H1 (cell line): Measurements from ENCODE around the gene ADAM12. TPM values are rescaled to one million over a fixed set of nuclear protein-coding genes. Genes with fewer than 3 reads are reported as not detected.

Experiments
- CTCF ChIA-PET: fragments of 300-600 bp; sonication (Branson Sonifier 250); formaldehyde crosslinking; loops from one replicate; lab custom pipeline; 2021; ENCODE audit not compliant: partially characterized antibody; lab: Charles Lee
- POLR2A ChIA-PET: fragments of 300-600 bp; sonication (Branson Sonifier 250); formaldehyde crosslinking; loops from one replicate; lab custom pipeline; 2021; ENCODE audit warnings: inconsistent platforms; ENCODE audit not compliant: partially characterized antibody; lab: Charles Lee
- DNase-seq, 2 experiments: peaks; one replicate each; pipeline versions ENCODE4 v3.0.0 to v3.0.0-alpha.2; 2010 to 2022; ENCODE audit warnings: low spot score in 2 of 2, low read depth in 1 of 2, mixed read lengths in 1 of 2
- FAIRE-seq: peaks from 2 replicates; lab custom pipeline; 2011; peaks lifted over from hg19 to GRCh38; lab: Jason Lieb, UNC
- H2AFZ ChIP-seq: 2 replicates; pipeline ENCODE4 v1.8.1; 2012; ENCODE audit warnings: low read length, inconsistent platforms
- H2AK5ac ChIP-seq: 2 replicates; pipeline ENCODE4 v1.6.1; 2013; ENCODE audit warnings: low read depth, low read length
- H2BK120ac ChIP-seq: replicated peaks from 2 replicates; pipeline ENCODE3; 2013; ENCODE audit warnings: low read depth, low read length, inconsistent platforms
- H2BK12ac ChIP-seq: 2 replicates; pipeline ENCODE4 v1.6.1; 2013; ENCODE audit warnings: low read depth, low read length
- H2BK15ac ChIP-seq: 2 replicates; pipeline ENCODE4 v1.6.1; 2013; ENCODE audit warnings: low read length
- H2BK20ac ChIP-seq: 2 replicates; pipeline ENCODE4 v1.6.1; 2013; ENCODE audit warnings: low read length
- H2BK5ac ChIP-seq: 2 replicates; pipeline ENCODE4 v1.6.1; 2013; ENCODE audit warnings: low read depth, low read length
- H3K14ac ChIP-seq: 2 replicates; pipeline ENCODE4 v1.6.1; 2013; ENCODE audit warnings: inconsistent platforms; ENCODE audit not compliant: insufficient read length
- H3K18ac ChIP-seq: 2 replicates; pipeline ENCODE4 v1.6.1; 2013; ENCODE audit warnings: low read length; ENCODE audit errors: extremely low read depth
- H3K23ac ChIP-seq: 2 replicates; pipeline ENCODE4 v1.6.1; 2013; ENCODE audit warnings: inconsistent platforms; ENCODE audit not compliant: insufficient read length
- H3K23me2 ChIP-seq: 2 replicates; pipeline ENCODE4 v1.6.1; 2013; ENCODE audit warnings: low read depth, low read length
- H3K27ac ChIP-seq: 2 replicates; pipeline ENCODE4 v1.6.1; 2011; ENCODE audit warnings: low read depth, low read length, inconsistent platforms
- H3K27me3 ChIP-seq, 4 experiments: replicated peaks in 1 of 4; 1 replicate in 1 of 4; 2 replicates in 3 of 4; pipeline versions ENCODE4 v1.6.1 to v1.8.1; 2011 to 2013; ENCODE audit warnings: low read length in 3 of 4, mild to moderate bottlenecking in 3 of 4, inconsistent platforms in 2 of 4, mixed read lengths in 2 of 4, moderate library complexity in 1 of 4; ENCODE audit not compliant: control insufficient read depth in 3 of 4, insufficient read depth in 3 of 4; ENCODE audit errors: extremely low read depth in 1 of 4
- H3K36me3 ChIP-seq, 4 experiments: 2 replicates each; pipeline versions ENCODE4 v1.6.1 to v1.8.1; 2011 to 2013; ENCODE audit warnings: mild to moderate bottlenecking in 4 of 4, low read length in 3 of 4, moderate library complexity in 2 of 4, control low read depth in 1 of 4, inconsistent platforms in 1 of 4; ENCODE audit not compliant: insufficient read depth in 4 of 4, control insufficient read depth in 2 of 4
- H3K4ac ChIP-seq: replicated peaks from 2 replicates; pipeline ENCODE3; 2013; ENCODE audit warnings: low read length, low read depth, mixed read lengths, inconsistent platforms; ENCODE audit not compliant: insufficient read length
- H3K4me1 ChIP-seq, 4 experiments: replicated peaks in 1 of 4; 1 replicate in 1 of 4; 2 replicates in 3 of 4; pipeline versions ENCODE4 v1.6.1 to v1.8.1; 2011 to 2013; ENCODE audit warnings: low read length in 3 of 4, inconsistent platforms in 2 of 4, mixed read lengths in 1 of 4; ENCODE audit not compliant: insufficient read depth in 4 of 4, control insufficient read depth in 3 of 4
- H3K4me2 ChIP-seq, 2 experiments: 2 replicates each; pipeline versions ENCODE4 v1.6.1 to v1.8.1; 2011 to 2013; ENCODE audit warnings: low read depth in 2 of 2, low read length in 2 of 2, control low read depth in 1 of 2, inconsistent platforms in 1 of 2, mild to moderate bottlenecking in 1 of 2; ENCODE audit not compliant: insufficient read depth in 1 of 2
- H3K4me3 ChIP-seq, 4 experiments: fragments of 200-600, 300-600 bp in 1 of 4; sonication (generic), shearing (Covaris generic), sonication (Bioruptor Twin) in 1 of 4; 2 replicates each; pipeline versions ENCODE4 v1.5.1 to v1.8.1; 2011 to 2016; ENCODE audit warnings: low read length in 4 of 4, low read depth in 3 of 4, control low read depth in 2 of 4, inconsistent platforms in 2 of 4, mild to moderate bottlenecking in 2 of 4, mixed read lengths in 1 of 4, moderate library complexity in 1 of 4; ENCODE audit not compliant: insufficient read depth in 2 of 4; ENCODE audit errors: extremely low read depth in 1 of 4
- H3K56ac ChIP-seq: replicated peaks from 2 replicates; pipeline ENCODE3; 2013; ENCODE audit warnings: low read depth, mild to moderate bottlenecking, mixed read lengths, low read length, inconsistent platforms; ENCODE audit not compliant: insufficient read length
- H3K79me1 ChIP-seq: 2 replicates; pipeline ENCODE4 v1.6.1; 2013; ENCODE audit warnings: low read depth, low read length, control low read depth
- H3K79me2 ChIP-seq, 2 experiments: 2 replicates each; pipeline versions ENCODE4 v1.6.1 to v1.8.1; 2012 to 2013; ENCODE audit warnings: low read length in 2 of 2, mild to moderate bottlenecking in 2 of 2, inconsistent platforms in 1 of 2; ENCODE audit not compliant: insufficient read depth in 2 of 2, control insufficient read depth in 1 of 2
- H3K9ac ChIP-seq, 4 experiments: replicated peaks in 1 of 4; 1 replicate in 1 of 4; 2 replicates in 3 of 4; pipeline versions ENCODE4 v1.6.1 to v1.8.1; 2011 to 2013; ENCODE audit warnings: low read depth in 3 of 4, low read length in 3 of 4, control low read depth in 2 of 4, mild to moderate bottlenecking in 2 of 4, moderate library complexity in 2 of 4, inconsistent platforms in 1 of 4; ENCODE audit errors: extremely low read depth in 1 of 4
- H3K9me3 ChIP-seq, 2 experiments: 2 replicates each; pipeline versions ENCODE4 v1.6.1 to v1.8.1; 2012 to 2013; ENCODE audit warnings: mild to moderate bottlenecking in 2 of 2, moderate library complexity in 2 of 2, control low read depth in 1 of 2, inconsistent platforms in 1 of 2, low read depth in 1 of 2, low read length in 1 of 2, mixed read lengths in 1 of 2; ENCODE audit not compliant: insufficient read depth in 2 of 2
- H4K20me1 ChIP-seq, 2 experiments: replicated peaks in 1 of 2; 2 replicates each; pipeline versions ENCODE3 to v1.8.1; 2011 to 2013; ENCODE audit warnings: inconsistent platforms in 2 of 2, low read length in 2 of 2, mild to moderate bottlenecking in 1 of 2; ENCODE audit not compliant: insufficient read depth in 2 of 2, control insufficient read depth in 1 of 2
- H4K5ac ChIP-seq: 2 replicates; pipeline ENCODE4 v1.6.1; 2013; ENCODE audit warnings: low read length, low read depth, mixed read lengths, inconsistent platforms; ENCODE audit not compliant: insufficient read length
- H4K8ac ChIP-seq: 2 replicates; pipeline ENCODE4 v1.8.0; 2013; ENCODE audit warnings: mild to moderate bottlenecking, moderate library complexity, low read length, inconsistent platforms; ENCODE audit not compliant: insufficient read depth; ENCODE audit errors: extremely low read depth
- H4K91ac ChIP-seq: replicated peaks from 2 replicates; pipeline ENCODE3; 2013; ENCODE audit warnings: low read length, mixed read lengths, inconsistent platforms; ENCODE audit not compliant: insufficient read length
- BACH1 ChIP-seq: IDR thresholded peaks from 2 replicates; pipeline ENCODE4 v1.6.1; 2012; ENCODE audit warnings: low read length, improper control_type of control experiment
- BRCA1 ChIP-seq: IDR thresholded peaks from 2 replicates; pipeline ENCODE4 v1.6.1; 2012; ENCODE audit warnings: low read depth, low read length, improper control_type of control experiment
- CHD1 ChIP-seq: IDR thresholded peaks from 2 replicates; pipeline ENCODE4 v1.6.1; 2012; ENCODE audit warnings: low read depth, low read length, improper control_type of control experiment
- E2F6 ChIP-seq: IDR thresholded peaks from 2 replicates; pipeline ENCODE4 v1.6.1; 2012; ENCODE audit warnings: inconsistent platforms
- KDM5A ChIP-seq: fragments of 200-600 bp; IDR thresholded peaks from 2 replicates; pipeline ENCODE4 v1.7.1; 2012; ENCODE audit warnings: mild to moderate bottlenecking, low read length, inconsistent platforms, mixed read lengths
- POU5F1 ChIP-seq: IDR thresholded peaks from 2 replicates; pipeline ENCODE4 v1.6.1; 2011; ENCODE audit warnings: low read depth, mild to moderate bottlenecking, low read length, moderate library complexity
- RAD21 ChIP-seq, 2 experiments: IDR thresholded peaks in 1 of 2; conservative IDR thresholded peaks in 1 of 2; 2 replicates each; pipeline ENCODE4 v1.6.1; 2011; ENCODE audit warnings: low read depth in 2 of 2, low read length in 2 of 2, improper control_type of control experiment in 1 of 2, inconsistent platforms in 1 of 2, mild to moderate bottlenecking in 1 of 2, moderate library complexity in 1 of 2
- RXRA ChIP-seq: IDR thresholded peaks from 2 replicates; pipeline ENCODE4 v1.6.1; 2011; ENCODE audit warnings: low read depth, mild to moderate bottlenecking, low read length, moderate library complexity; ENCODE audit not compliant: insufficient read depth
- SIN3A ChIP-seq, 2 experiments: IDR thresholded peaks in 1 of 2; conservative IDR thresholded peaks in 1 of 2; 2 replicates each; pipeline ENCODE4 v1.6.1; 2011 to 2012; ENCODE audit warnings: low read length in 2 of 2, improper control_type of control experiment in 1 of 2, low read depth in 1 of 2, mild to moderate bottlenecking in 1 of 2
- SIX5 ChIP-seq: IDR thresholded peaks from 2 replicates; pipeline ENCODE4 v1.6.1; 2011; ENCODE audit warnings: mild to moderate bottlenecking, low read depth, low read length
- SP2 ChIP-seq: IDR thresholded peaks from 2 replicates; pipeline ENCODE4 v1.6.1; 2012; ENCODE audit warnings: mild to moderate bottlenecking, low read length, inconsistent platforms
- TBP ChIP-seq: IDR thresholded peaks from 2 replicates; pipeline ENCODE4 v1.6.1; 2011; ENCODE audit warnings: low read depth, low read length, improper control_type of control experiment
- TEAD4 ChIP-seq: IDR thresholded peaks from 2 replicates; pipeline ENCODE4 v1.6.1; 2012; ENCODE audit warnings: low read depth, low read length, inconsistent platforms, mixed read lengths
- ZNF274 ChIP-seq: IDR thresholded peaks from 2 replicates; pipeline ENCODE4 v1.7.0; 2012; ENCODE audit warnings: low read length, borderline replicate concordance; ENCODE audit errors: extremely low read depth
- WGBS, 2 experiments: shearing (Covaris generic) in 1 of 2; methylation state at CpG; one replicate each; pipeline versions ENCODE4 v1.1.6 to v1.1.7; 2013 to 2015; ENCODE audit warnings: low lambda C conversion rate in 2 of 2, mixed read lengths in 2 of 2, inconsistent platforms in 1 of 2, low coverage in 1 of 2, missing lambda C conversion rate in 1 of 2; ENCODE audit not compliant: insufficient replicate concordance in 2 of 2, insufficient coverage in 1 of 2, insufficient read length in 1 of 2; ENCODE audit errors: extremely low coverage in 1 of 2, missing lambda C conversion rate in 1 of 2; 5-methylcytosine and 5-hydroxymethylcytosine counted together
- polyA plus RNA-seq, 7 experiments: library from polyadenylated mRNA; depleted of rRNA in 3 of 7; stranded (reverse) in 5 of 7; unstranded in 2 of 7; fragments of >200 nt in 5 of 7; fragments of 200-250 nt in 2 of 7; gene quantifications; 1 replicate in 5 of 7; 2 replicates in 1 of 7; 4 replicates in 1 of 7; pipeline versions ENCODE4 v1.2.1 to v1.2.3, GENCODE V29; 2011 to 2013; ENCODE audit warnings: missing spikeins in 2 of 7, mixed read lengths in 2 of 7
- total RNA-seq: library from RNA; stranded (reverse); fragmentation: NEBNext Ultra II Directional; extraction: Animal tissue kit (Norgen Biotek cat#: 25700); gene quantifications from 2 replicates; pipeline ENCODE4 v1.2.1, GENCODE V29; 2021

Gene ADAM12
- total and polyA plus RNA-seq, 2 of the 8 experiments (the other 6 are each of a cell fraction or from before 2014, with no cell fraction given): 0.07 to 0.17 TPM

- no peak for DNase-seq
- Histone ChIP-seq H4K8ac (no peak overlapping the region), H3K56ac (no peak overlapping the region), H2BK5ac (no peak overlapping the region), H3K9ac (no peak overlapping the region), H2BK120ac (no peak overlapping the region), H3K18ac (no peak overlapping the region), H3K4ac (no peak overlapping the region), H2BK15ac (no peak overlapping the region), H2AFZ (no peak overlapping the region), H4K20me1 (no peaks in the 10 kb centered on the region), H3K4me2 (no peak overlapping the region), H2BK12ac (no peak overlapping the region), H3K23me2 (no peaks in the 10 kb centered on the region), H3K14ac (no peak overlapping the region), H3K79me2 (no peaks in the 10 kb centered on the region), H3K79me1 (no peaks in the 10 kb centered on the region), H2AK5ac (no peak overlapping the region), H3K23ac (no peak overlapping the region), H3K27ac (no peak overlapping the region), H2BK20ac (no peak overlapping the region), H3K4me3 (no peak overlapping the region), H4K5ac (no peak overlapping the region), H3K36me3 (no peaks in the 10 kb centered on the region), H3K27me3 (no peaks in the 10 kb centered on the region), H4K91ac (no peak overlapping the region), H3K4me1 (no peaks in the 10 kb centered on the region), H3K9me3 (no peaks in the 10 kb centered on the region; a peak in 1 of 4 replicates)
- no peak for FAIRE-seq
- POLR2A ChIA-PET: no interaction called here
- 89% methylated on average over 10 of the region's 10 CpGs; no CpG with 5 or more reads in 1 of the 2 experiments for WGBS, 2 experiments
- CTCF ChIA-PET: interaction anchor here (1.5 kb wide), 1 partner anchor 79 kb away, joined by 3 read pairs; no protein-coding TSS in a partner anchor
- TF ChIP-seq SP2 (no peak), SIX5 (no peak), E2F6 (no peak), BRCA1 (no peak), KDM5A (no peak), BACH1 (no peak), RXRA (no peak), TBP (no peak), TEAD4 (no peak), ZNF274 (no peak), RAD21 (IDR thresholded peaks at IDR 0.05 in 1 of 2, conservative IDR thresholded peaks at IDR 0.05 in 1 of 2; ENCODE audit: low read depth in 2 of 2, low read length in 2 of 2) (no peak), CHD1 (no peak), POU5F1 (no peak), SIN3A (conservative IDR thresholded peaks at IDR 0.05 in 1 of 2, IDR thresholded peaks at IDR 0.05 in 1 of 2; ENCODE audit: low read depth in 1 of 2, low read length in 2 of 2) (no peak)
These were observed 178.1 kb downstream of the ADAM12 start for GRCh38 chr10:126210051-126210651.
